Tibial artery (tissue), 4 donors: ENCODE data around the gene MEIKIN.

Experiments used
- DNase-seq, 2 donors: peaks; one replicate each; pipeline ENCODE4 v3.0.0-alpha.2; 2019
- H3K27ac ChIP-seq, 2 donors: fragments of 200-600 bp; sonication (generic) in 1 of 2; 1 replicate in 1 of 2; 2 replicates in 1 of 2; pipeline ENCODE4 v1.5.1; 2018 to 2019; ENCODE audit warnings: mild to moderate bottlenecking in 1 of 2
- H3K27me3 ChIP-seq, 2 donors: fragments of 200-600 bp; sonication (generic) in 1 of 2; one replicate each; pipeline versions ENCODE4 v1.5.1 to v1.6.0; 2016 to 2019
- H3K36me3 ChIP-seq, 3 donors: fragments of 200-600 bp; sonication (generic) in 2 of 3; one replicate each; pipeline ENCODE4 v1.5.1; 2016 to 2019; ENCODE audit warnings: mild to moderate bottlenecking in 2 of 3
- H3K4me1 ChIP-seq, 4 donors: fragments of 200-600 bp; sonication (generic) in 2 of 4; 1 replicate in 3 of 4; 2 replicates in 1 of 4; pipeline ENCODE4 v1.5.1; 2016 to 2019
- H3K4me3 ChIP-seq, 2 donors: fragments of 200-600 bp; sonication (generic) in 1 of 2; 1 replicate in 1 of 2; 2 replicates in 1 of 2; pipeline ENCODE4 v1.5.1; 2018 to 2019; ENCODE audit warnings: mild to moderate bottlenecking in 2 of 2
- H3K9me3 ChIP-seq, 3 donors: fragments of 200-600 bp; sonication (generic) in 1 of 3; one replicate each; pipeline ENCODE4 v1.5.1; 2016 to 2019
- CTCF ChIP-seq, 2 experiments: fragments of 200-600 bp in 1 of 2; fragments of 450-650 bp in 1 of 2; IDR thresholded peaks; one replicate each; pipeline ENCODE4 v1.5.1; 2017 to 2019; ENCODE audit warnings: antibody characterized with exemption in 2 of 2, mild to moderate bottlenecking in 1 of 2, moderate library complexity in 1 of 2
- intact Hi-C: fragments of 100-400 bp; cut with DNase I; formaldehyde crosslinking; loops from one replicate; pipeline ENCODE4 v1.15.0; 2023; ENCODE audit warnings: low total_unique reads

MEIKIN gene

GRCh38 chr5:131757830-131758519 is 187.5 kb downstream of the MEIKIN start:
- no peak overlapping the region for H3K27ac ChIP-seq
- no peak overlapping the region for H3K4me3 ChIP-seq
- intact Hi-C loops: no loop called here
- no peaks in the 10 kb centered on the region for H3K9me3 ChIP-seq
- no peaks in the 10 kb centered on the region for H3K27me3 ChIP-seq
- peaks cover 0 to 57% (median 20%) of the 10 kb centered on the region in 4 donors for H3K4me1 ChIP-seq
- H3K36me3 ChIP-seq: no peaks in the 10 kb centered on the region
- TF ChIP-seq CTCF (IDR thresholded peaks at IDR 0.05): no peak
- no peak for DNase-seq
